H9 (cell line): ENCODE data around the gene GAGE10. TPM values are rescaled to one million over a fixed set of nuclear protein-coding genes. Genes with fewer than 3 reads are reported as not detected.

Source experiments
- DNase-seq: peaks from one replicate; pipeline ENCODE4 v3.0.0-alpha.2; 2017
- H2AFZ ChIP-seq: one replicate; pipeline ENCODE4 v1.6.1; 2013; ENCODE audit warnings: mild to moderate bottlenecking, low read length, control low read depth, moderate library complexity
- H2AK5ac ChIP-seq: 2 replicates; pipeline ENCODE4 v1.6.1; 2013; ENCODE audit warnings: low read length, control low read depth, mixed read lengths; ENCODE audit not compliant: insufficient read length
- H2BK120ac ChIP-seq: one replicate; pipeline ENCODE4 v1.6.1; 2013; ENCODE audit warnings: low read depth, mild to moderate bottlenecking, low read length, control low read depth, inconsistent platforms; ENCODE audit not compliant: poor library complexity, severe bottlenecking
- H2BK12ac ChIP-seq: 2 replicates; pipeline ENCODE4 v1.6.1; 2013; ENCODE audit warnings: low read length, control low read depth, mixed read lengths, low read depth; ENCODE audit not compliant: insufficient read length
- H2BK15ac ChIP-seq: 2 replicates; pipeline ENCODE4 v1.6.1; 2013; ENCODE audit warnings: low read depth, low read length, control low read depth
- H2BK20ac ChIP-seq: one replicate; pipeline ENCODE4 v1.6.1; 2013; ENCODE audit warnings: low read depth, mild to moderate bottlenecking, low read length, control low read depth, inconsistent platforms; ENCODE audit not compliant: poor library complexity, severe bottlenecking
- H2BK5ac ChIP-seq: 2 replicates; pipeline ENCODE4 v1.6.1; 2013; ENCODE audit warnings: low read length, control low read depth, mixed read lengths; ENCODE audit not compliant: insufficient read length
- H3K14ac ChIP-seq: 2 replicates; pipeline ENCODE4 v1.6.1; 2013; ENCODE audit warnings: low read length, control low read depth; ENCODE audit not compliant: insufficient read depth
- H3K18ac ChIP-seq: 2 replicates; pipeline ENCODE4 v1.6.1; 2013; ENCODE audit warnings: low read depth, mild to moderate bottlenecking, mixed read lengths, low read length, control low read depth; ENCODE audit not compliant: insufficient read length
- H3K23ac ChIP-seq: 2 replicates; pipeline ENCODE4 v1.6.1; 2013; ENCODE audit warnings: low read length, control low read depth, mixed read lengths, low read depth; ENCODE audit not compliant: insufficient read length
- H3K23me2 ChIP-seq: 2 replicates; pipeline ENCODE4 v1.6.1; 2013; ENCODE audit warnings: low read depth, mild to moderate bottlenecking, mixed read lengths, low read length, control low read depth; ENCODE audit not compliant: insufficient read length, poor library complexity, severe bottlenecking
- H3K27ac ChIP-seq: 2 replicates; pipeline ENCODE4 v1.5.1; 2013; ENCODE audit warnings: low read length, control low read depth, mixed read lengths, low read depth; ENCODE audit not compliant: insufficient read length
- H3K27me3 ChIP-seq: 2 replicates; pipeline ENCODE4 v1.6.1; 2013; ENCODE audit warnings: low read length, control low read depth, inconsistent platforms; ENCODE audit not compliant: insufficient read depth
- H3K4ac ChIP-seq: 2 replicates; pipeline ENCODE4 v1.6.1; 2013; ENCODE audit warnings: low read depth, mild to moderate bottlenecking, control low read depth, inconsistent platforms, low read length, moderate library complexity
- H3K4me1 ChIP-seq: 2 replicates; pipeline ENCODE4 v1.6.1; 2013; ENCODE audit warnings: low read length, control low read depth, inconsistent platforms; ENCODE audit not compliant: insufficient read depth
- H3K4me2 ChIP-seq: 2 replicates; pipeline ENCODE4 v1.6.1; 2013; ENCODE audit warnings: low read length, control low read depth, mixed read lengths; ENCODE audit not compliant: insufficient read length, insufficient read depth
- H3K56ac ChIP-seq: 2 replicates; pipeline ENCODE4 v1.6.1; 2013; ENCODE audit warnings: low read depth, mild to moderate bottlenecking, mixed read lengths, low read length, control low read depth; ENCODE audit not compliant: insufficient read length
- H3K79me1 ChIP-seq: 2 replicates; pipeline ENCODE4 v1.6.1; 2013; ENCODE audit warnings: low read depth, mild to moderate bottlenecking, moderate library complexity, low read length, control low read depth, inconsistent platforms; ENCODE audit not compliant: insufficient read depth, poor library complexity, severe bottlenecking
- H3K79me2 ChIP-seq: 2 replicates; pipeline ENCODE4 v1.6.1; 2013; ENCODE audit warnings: low read length, control low read depth, inconsistent platforms; ENCODE audit not compliant: insufficient read depth
- H3K9ac ChIP-seq: 2 replicates; pipeline ENCODE4 v1.6.1; 2013; ENCODE audit warnings: low read length, control low read depth, mixed read lengths; ENCODE audit not compliant: insufficient read length; ENCODE audit errors: extremely low read depth
- H3K9me3 ChIP-seq: one replicate; pipeline ENCODE4 v1.6.1; 2013; ENCODE audit warnings: low read depth, low read length, inconsistent platforms; ENCODE audit not compliant: control insufficient read depth
- H3T11ph ChIP-seq: one replicate; pipeline ENCODE4 v1.6.1; 2013; ENCODE audit warnings: mild to moderate bottlenecking, low read length, control low read depth, inconsistent platforms
- H4K20me1 ChIP-seq: one replicate; pipeline ENCODE4 v1.6.1; 2013; ENCODE audit not compliant: control insufficient read depth, insufficient read length, insufficient read depth
- H4K5ac ChIP-seq: 2 replicates; pipeline ENCODE4 v1.6.1; 2013; ENCODE audit warnings: low read depth, mild to moderate bottlenecking, mixed read lengths, low read length, control low read depth; ENCODE audit not compliant: insufficient read length
- H4K8ac ChIP-seq: replicated peaks from 2 replicates; pipeline ENCODE4 v1.6.1; 2013; ENCODE audit warnings: low read length, control low read depth, mixed read lengths, low read depth; ENCODE audit not compliant: insufficient read length
- H4K91ac ChIP-seq: 2 replicates; pipeline ENCODE4 v1.6.1; 2013; ENCODE audit warnings: low read depth, mild to moderate bottlenecking, moderate library complexity, mixed read lengths, low read length, control low read depth; ENCODE audit not compliant: insufficient read length
- H3K27ac Mint-ChIP-seq, 3 experiments: 2 replicates in 2 of 3; 3 replicates in 1 of 3; pipeline ENCODE4 v1.8.0; 2020 to 2021; ENCODE audit warnings: mixed read lengths in 3 of 3, mild to moderate bottlenecking in 1 of 3, moderate library complexity in 1 of 3
- H3K27me3 Mint-ChIP-seq: 2 replicates; pipeline ENCODE4 v1.8.0; 2021; ENCODE audit warnings: low read depth, mild to moderate bottlenecking, moderate library complexity, mixed read lengths
- H3K36me3 Mint-ChIP-seq, 3 experiments: 2 replicates in 2 of 3; 3 replicates in 1 of 3; pipeline ENCODE4 v1.8.0; 2020 to 2021; ENCODE audit warnings: low read depth in 3 of 3, mixed read lengths in 3 of 3; ENCODE audit not compliant: insufficient read depth in 1 of 3
- H3K4me1 Mint-ChIP-seq, 2 experiments: 2 replicates each; pipeline ENCODE4 v1.8.0; 2020; ENCODE audit warnings: mixed read lengths in 2 of 2
- H3K4me3 Mint-ChIP-seq, 2 experiments: 2 replicates in 1 of 2; 3 replicates in 1 of 2; pipeline ENCODE4 v1.8.0; 2020 to 2021; ENCODE audit warnings: mild to moderate bottlenecking in 2 of 2, mixed read lengths in 2 of 2, moderate library complexity in 1 of 2
- H3K9me3 Mint-ChIP-seq, 2 experiments: 2 replicates in 1 of 2; 3 replicates in 1 of 2; pipeline ENCODE4 v1.8.0; 2020; ENCODE audit warnings: mild to moderate bottlenecking in 2 of 2, mixed read lengths in 2 of 2, moderate library complexity in 1 of 2
- WGBS: extraction: QIAGEN DNeasy Blood & Tissue Kit; methylation state at CpG from one replicate; pipeline ENCODE4 v1.1.7; 2013; ENCODE audit warnings: missing lambda C conversion rate, low lambda C conversion rate, mixed read lengths; ENCODE audit not compliant: insufficient read length; ENCODE audit errors: extremely low coverage; 5-methylcytosine and 5-hydroxymethylcytosine counted together
- total RNA-seq: library from RNA; stranded (reverse); gene quantifications from 2 replicates; pipeline ENCODE4 v1.2.1, GENCODE V29; 2021
- TF ChIP-seq, protein P1 (sequence below): fragments of 200-600 bp; sonication (generic); conservative IDR thresholded peaks from 3 replicates; pipeline ENCODE4 v1.8.0; 2021; ENCODE audit warnings: antibody characterized with exemption, mild to moderate bottlenecking

Gene GAGE10
- total RNA-seq, 1 experiment from 2014 or later = not detected

DNA sequence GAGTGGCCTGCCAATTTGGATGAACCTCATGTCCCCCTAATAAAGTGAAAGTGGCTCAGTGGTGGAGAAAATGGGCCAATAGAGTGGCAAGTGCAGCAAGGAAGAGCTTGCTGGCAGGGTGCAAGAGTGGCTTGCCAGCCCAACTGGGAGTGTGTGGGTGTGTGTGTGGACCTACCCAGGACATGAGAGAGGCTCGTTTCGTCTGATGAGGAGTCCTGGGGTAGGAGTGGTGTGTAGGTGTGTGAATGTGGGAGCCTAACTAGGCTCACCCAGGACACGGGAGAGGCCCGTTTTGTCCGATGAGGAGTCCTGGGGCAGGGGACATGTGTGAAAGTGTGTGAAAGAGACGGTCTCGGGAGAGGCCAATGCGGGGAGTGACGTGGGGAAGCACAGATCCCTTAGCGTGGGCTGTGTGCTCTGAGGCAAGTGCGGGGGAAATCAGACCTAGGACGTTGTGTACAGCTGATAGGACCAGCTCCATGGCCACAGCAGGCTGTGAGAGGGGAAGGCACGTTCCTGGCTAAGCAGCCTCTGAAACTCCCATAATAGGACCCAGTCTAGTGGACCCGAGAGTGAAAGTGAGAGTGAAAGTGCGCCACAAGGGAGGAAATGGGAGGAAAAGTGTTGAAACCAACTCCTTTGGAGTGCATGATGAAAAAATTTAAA lies 5.3 kb downstream of the GAGE10 start:
- H3K79me1 ChIP-seq = no peaks in the 10 kb centered on the region
- peak overlapping the region; percentile 43 to 71 for H3K4me3 Mint-ChIP-seq
- H3K4me1 ChIP-seq = peaks cover 4% of the 10 kb centered on the region; the same call in 1 of the 2 replicates
- H3K23ac ChIP-seq = no peak overlapping the region
- H3T11ph ChIP-seq = no peak overlapping the region
- no peak overlapping the region for H2BK120ac ChIP-seq
- WGBS = no CpG with 5 or more reads among the region's 15 CpGs
- H3K27ac Mint-ChIP-seq = peak overlapping the region; percentile 95 to 97 (median 96)
- H2BK20ac ChIP-seq = no peak overlapping the region
- H3K18ac ChIP-seq = peak overlapping the region; percentile 72
- no peak overlapping the region; the same call in 1 of the 2 replicates for H3K4ac ChIP-seq
- peaks cover 31% of the 10 kb centered on the region for H3K9me3 ChIP-seq
- H2AK5ac ChIP-seq = no peak overlapping the region
- no peak overlapping the region for H3K9ac ChIP-seq
- no peaks in the 10 kb centered on the region for H3K79me2 ChIP-seq
- no peaks in the 10 kb centered on the region for H3K27me3 ChIP-seq
- H3K36me3 Mint-ChIP-seq = peaks cover 4 to 12% (median 5%) of the 10 kb centered on the region in 3 experiments; a peak in 4 of 7 replicates
- peak overlapping the region; percentile 59 for H3K27ac ChIP-seq
- H2BK15ac ChIP-seq = no peak overlapping the region
- TF ChIP-seq, protein P1, sequence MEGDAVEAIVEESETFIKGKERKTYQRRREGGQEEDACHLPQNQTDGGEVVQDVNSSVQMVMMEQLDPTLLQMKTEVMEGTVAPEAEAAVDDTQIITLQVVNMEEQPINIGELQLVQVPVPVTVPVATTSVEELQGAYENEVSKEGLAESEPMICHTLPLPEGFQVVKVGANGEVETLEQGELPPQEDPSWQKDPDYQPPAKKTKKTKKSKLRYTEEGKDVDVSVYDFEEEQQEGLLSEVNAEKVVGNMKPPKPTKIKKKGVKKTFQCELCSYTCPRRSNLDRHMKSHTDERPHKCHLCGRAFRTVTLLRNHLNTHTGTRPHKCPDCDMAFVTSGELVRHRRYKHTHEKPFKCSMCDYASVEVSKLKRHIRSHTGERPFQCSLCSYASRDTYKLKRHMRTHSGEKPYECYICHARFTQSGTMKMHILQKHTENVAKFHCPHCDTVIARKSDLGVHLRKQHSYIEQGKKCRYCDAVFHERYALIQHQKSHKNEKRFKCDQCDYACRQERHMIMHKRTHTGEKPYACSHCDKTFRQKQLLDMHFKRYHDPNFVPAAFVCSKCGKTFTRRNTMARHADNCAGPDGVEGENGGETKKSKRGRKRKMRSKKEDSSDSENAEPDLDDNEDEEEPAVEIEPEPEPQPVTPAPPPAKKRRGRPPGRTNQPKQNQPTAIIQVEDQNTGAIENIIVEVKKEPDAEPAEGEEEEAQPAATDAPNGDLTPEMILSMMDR = no peak
- H4K5ac ChIP-seq = peak overlapping the region; percentile 31
- H3K23me2 ChIP-seq = no peaks in the 10 kb centered on the region
- peaks cover 6% of the 10 kb centered on the region for H3K27me3 Mint-ChIP-seq
- peak overlapping the region; percentile 1 for H4K91ac ChIP-seq
- peaks cover 38 to 46% of the 10 kb centered on the region in 2 experiments for H3K4me1 Mint-ChIP-seq
- DNase-seq = no peak
- peak overlapping the region; percentile 38 for H3K14ac ChIP-seq
- H2BK5ac ChIP-seq = no peak overlapping the region
- no peak overlapping the region for H2BK12ac ChIP-seq
- no peak overlapping the region for H4K8ac ChIP-seq
- H4K20me1 ChIP-seq = no peaks in the 10 kb centered on the region
- H3K9me3 Mint-ChIP-seq = peaks cover 60 to 67% of the 10 kb centered on the region in 2 experiments
- H3K4me2 ChIP-seq = peak overlapping the region; percentile 53
- H3K56ac ChIP-seq = no peak overlapping the region
- H2AFZ ChIP-seq = no peak overlapping the region
